LHCN-M2 (cell line): Measurements from ENCODE around the gene NEB. TPM values are rescaled to one million over a fixed set of nuclear protein-coding genes. Genes with fewer than 3 reads are reported as not detected.
"Not testable (repeated sequence)": the region's sequence is repeated elsewhere in the genome, so short reads cannot be mapped to it uniquely, and the experiment has no call there.

Experiments used
- DNase-seq: peaks from one replicate; pipeline ENCODE4 v3.0.0-alpha.2; 2012; ENCODE audit warnings: low read depth
- total RNA-seq: library from RNA; depleted of rRNA; stranded (reverse); fragments of >200 nt; gene quantifications from 2 replicates; pipeline ENCODE4 v1.2.3, GENCODE V29; 2014

The NEB gene
- total RNA-seq, 1 experiment from 2014 or later, result 2.6 TPM

DNA sequence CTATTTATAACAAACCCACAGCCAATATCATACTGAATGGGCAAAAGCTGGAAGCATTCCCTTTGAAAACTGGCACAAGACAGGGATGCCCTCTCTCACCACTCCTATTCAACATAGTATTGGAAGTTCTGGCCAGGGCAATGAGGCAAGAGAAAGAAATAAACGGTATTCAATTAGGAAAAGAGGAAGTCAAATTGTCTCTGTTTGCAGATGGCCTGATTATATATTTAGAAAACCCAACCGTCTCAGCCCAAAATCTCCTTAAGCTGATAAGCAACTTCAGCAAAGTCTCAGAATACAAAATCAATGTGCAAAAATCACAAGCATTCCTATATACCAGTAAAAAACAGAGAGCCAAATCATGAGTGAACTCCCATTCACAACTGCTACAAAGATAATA, 176.4 kb downstream of the NEB start:
- DNase-seq, result not testable (repeated sequence)

DNA sequence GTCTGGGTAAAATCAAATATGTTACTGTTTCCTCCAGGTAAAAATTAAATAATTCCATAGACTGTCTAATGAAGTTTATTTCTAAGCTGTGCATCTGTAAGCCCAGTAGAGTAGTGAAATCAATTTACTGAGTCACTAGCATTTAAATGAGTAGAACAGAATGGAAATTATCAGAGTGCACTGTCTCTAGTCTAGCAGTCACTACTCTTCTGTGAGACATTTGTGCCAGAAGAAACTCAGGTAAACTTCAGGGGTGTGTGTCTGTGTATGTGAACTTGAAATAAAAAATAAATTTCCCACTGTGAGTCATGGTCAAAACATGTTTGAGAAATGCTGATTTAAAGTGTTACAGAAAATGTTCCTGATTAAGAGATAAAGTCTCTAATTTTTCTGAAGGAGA, 178.2 kb downstream of the NEB start:
- DNase-seq, result no peak

DNA sequence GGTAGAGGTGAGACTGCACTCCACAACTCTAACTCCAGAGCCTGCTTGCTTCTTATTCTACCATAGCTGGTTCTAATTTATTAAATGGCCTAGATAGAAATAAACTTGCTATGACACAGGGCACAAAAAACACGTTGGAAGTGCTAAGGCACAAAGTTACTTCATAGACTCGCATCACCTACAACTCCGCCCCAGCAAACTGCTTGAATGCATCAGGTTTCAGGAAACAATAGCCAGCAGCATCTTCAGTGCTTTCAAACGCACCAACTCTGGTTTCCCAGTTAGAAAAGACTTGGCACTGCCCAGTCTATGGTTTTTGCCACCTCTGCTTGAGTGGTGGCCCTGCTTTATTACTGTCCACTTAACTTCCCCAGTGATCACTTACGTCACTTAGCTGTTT, 182.0 kb downstream of the NEB start:
- DNase-seq, result no peak

DNA sequence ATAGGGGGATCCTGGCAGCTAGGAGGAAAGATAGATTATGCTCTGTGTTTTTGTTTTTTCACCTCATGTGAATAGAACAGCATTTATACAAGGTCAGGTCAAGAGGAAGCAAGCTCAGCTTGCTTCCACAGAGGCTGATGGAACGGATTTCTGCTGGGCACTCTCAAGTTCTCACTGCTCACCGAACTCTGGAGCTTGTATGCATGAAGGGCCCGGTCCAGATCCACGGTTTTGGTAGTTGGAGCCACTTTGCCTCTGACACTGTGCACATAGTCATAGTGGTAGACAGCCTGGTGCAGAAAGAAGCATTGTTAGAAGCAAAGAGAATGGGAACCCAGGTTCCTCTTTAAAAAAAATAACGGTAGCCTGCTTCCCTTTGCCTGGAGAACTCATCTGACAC, 182.7 kb downstream of the NEB start:
- DNase-seq, result no peak

DNA sequence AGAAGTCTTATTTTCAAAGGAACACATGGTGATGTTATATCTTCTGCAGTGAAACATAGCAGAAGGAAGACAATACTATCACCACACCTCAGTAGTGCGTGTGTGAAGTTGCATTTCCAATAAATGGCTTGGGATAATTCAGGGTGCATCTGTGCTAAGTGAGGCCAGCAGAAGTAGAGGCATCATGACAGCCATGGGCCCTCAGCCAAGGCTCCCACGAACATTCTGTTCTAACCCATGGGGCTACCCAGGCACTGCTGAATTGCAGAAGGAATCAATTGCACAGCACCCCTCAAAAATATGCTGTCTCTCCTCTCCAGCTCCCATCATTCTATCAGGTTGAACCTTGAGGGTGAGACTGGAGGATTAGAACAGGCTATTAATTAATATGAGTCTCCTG, 185.1 kb downstream of the NEB start:
- DNase-seq, result no peak

DNA sequence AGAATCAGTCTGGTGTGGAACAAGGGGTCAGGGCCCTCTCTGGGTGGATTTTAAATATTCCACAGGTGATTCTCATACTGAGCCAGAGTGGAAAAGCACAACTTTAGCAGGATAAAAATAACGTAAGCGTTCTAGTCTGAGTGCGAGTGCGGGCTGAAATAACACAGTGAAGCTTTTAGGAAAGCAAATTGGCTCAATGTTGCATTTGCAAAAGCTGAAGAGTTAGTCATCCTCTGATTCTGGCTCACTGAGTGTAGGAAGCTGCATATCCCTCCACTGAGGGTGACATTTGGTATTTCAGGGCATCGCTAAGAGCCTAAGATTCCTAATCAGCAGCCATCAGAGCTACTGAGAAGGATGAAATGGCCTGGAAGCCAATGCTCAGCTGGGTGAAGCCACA, 189.8 kb downstream of the NEB start:
- DNase-seq, result no peak

DNA sequence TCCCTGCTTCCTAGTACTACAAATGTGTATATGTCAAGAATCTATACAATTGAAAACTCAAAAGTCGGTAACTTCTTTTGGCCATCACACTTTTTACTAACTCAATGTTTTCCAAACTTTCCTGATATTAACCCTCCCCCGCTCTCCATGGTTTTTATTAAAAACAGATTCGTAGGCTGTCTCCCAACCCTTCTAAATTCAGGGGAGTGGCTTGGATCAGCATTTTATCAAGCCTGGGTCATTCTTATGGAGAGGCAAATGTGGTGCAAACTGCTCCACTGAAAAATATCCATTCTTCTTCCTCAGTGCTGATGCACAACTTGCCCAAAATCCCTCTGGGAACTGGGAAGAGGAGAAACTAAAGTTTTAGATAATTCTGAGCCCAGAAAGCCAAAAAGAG, 190.4 kb downstream of the NEB start:
- no peak for DNase-seq

DNA sequence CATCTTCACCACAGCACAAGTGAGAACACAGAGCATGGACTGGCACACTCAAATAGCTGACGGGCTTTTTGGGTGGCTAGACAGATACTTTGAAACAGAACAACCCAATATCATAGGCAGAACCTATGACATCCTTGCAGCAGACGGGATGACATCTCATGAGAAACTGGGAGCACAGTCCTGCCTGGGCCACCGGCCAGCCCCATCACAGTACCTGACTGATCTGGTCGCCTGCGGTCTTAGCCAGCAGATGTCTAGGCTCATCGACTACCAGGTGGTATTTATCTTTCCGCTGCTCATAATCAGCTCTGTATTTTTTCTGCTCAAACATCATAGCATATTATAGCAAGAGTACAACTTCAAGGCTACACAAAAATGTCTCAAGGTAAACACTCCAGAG, 200.3 kb downstream of the NEB start:
- DNase-seq, result no peak

DNA sequence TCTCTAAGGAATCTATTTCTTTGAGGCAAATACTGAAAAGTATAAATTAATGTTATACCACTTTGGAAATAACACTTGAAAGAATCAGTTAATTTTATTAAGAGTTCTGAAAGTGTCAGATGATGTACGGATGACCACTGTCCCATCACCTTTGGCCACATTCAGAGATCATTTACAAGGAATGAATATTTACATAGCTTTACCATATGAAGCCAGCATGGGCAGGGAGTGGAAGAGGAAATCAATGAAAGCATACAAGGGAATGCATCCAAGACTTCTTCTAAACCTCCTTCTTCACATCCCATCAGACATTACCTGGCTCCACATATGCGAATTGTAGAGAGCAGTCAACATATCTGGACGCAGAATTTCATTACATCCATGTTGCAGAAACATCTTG, 201.1 kb downstream of the NEB start:
- DNase-seq, result no peak

DNA sequence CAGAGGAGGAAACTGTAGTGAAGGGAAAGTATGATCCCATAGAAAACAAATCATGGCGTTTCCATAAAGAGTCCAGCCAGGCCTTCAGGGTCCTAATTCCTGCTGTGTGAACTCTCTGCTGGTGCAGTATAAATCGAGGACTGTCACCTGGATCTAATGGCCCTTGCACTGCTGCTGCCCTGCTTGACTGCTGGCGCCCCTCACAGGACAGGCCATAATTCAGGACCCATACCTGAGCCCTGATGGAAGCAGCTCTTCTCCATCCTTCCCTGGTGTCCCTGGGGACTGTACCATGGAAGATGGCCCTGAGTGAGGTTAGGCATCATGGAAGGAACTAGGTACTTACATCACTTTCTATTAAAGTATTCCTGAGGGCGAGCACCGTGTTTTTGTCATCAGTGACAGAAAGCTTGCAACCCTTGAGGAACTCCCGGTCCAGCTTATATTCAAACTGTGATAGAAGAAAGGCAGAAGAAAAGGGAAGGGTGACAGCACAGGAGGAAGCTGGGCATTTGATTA, 207.6 kb downstream of the NEB start:
- no peak for DNase-seq

DNA sequence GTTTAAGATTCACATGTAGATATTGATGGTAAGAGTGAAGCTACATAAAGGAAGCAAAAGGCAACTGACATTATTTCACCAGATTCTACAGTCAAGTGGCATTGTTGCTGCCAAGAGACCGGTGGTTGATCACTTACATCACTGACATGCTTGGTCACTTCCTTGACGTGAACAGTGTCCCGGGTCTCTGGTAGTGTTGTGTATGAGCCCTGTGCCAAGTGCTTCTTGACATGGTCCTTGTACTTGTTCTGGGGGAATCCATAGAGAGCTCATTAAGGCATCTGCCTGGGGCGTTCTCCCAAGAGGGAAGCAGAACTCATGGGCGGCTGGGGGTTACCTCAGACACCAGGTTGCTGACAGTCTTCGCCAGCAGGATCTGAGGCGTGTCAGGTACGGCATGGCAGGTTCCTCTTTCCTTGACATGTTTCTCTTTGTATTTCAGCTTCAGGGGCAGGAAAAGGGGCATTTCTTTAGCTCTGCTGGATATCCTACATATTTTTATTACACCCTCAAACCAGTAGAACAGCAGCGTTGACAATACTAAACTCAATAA, 208.4 kb downstream of the NEB start:
- no peak for DNase-seq

DNA sequence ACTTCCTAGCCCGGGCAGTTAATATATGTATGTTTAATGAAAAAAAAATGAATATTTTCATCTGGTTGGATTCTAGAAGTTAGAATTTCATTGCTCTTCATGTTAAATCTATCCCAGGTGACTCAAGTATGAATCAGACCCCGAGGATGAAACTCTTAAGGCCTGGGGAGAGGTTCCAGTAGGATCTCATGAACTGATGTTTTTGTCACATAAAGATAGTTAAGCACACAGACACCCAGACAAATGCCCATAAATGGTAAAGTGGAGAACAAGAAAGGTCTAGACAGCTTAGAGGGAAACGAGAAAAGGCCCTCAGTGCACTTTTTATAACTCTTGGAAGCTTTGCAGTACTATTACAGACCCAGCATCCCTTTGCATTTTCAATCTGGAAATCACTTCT, 210.4 kb downstream of the NEB start:
- peak; percentile 36 for DNase-seq

DNA sequence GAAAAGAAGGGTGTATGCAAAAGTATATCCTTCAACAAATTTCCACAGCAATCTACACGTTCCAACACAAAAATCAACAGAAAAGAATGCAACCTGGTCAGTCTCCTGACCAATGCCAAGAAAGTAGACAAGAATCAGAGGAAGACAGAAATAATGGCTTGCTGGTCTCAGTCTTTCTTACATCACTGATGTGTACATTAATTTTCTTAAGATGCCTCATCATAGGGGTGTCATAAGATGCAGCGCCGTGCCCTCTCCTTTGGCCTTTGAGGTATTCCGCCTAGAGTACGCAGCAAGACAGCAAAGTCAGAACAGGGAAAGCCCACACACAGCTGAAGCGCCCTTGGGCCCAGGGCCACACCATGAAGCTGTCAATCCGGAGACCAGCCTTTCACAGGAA, 211.7 kb downstream of the NEB start:
- DNase-seq, result no peak

DNA sequence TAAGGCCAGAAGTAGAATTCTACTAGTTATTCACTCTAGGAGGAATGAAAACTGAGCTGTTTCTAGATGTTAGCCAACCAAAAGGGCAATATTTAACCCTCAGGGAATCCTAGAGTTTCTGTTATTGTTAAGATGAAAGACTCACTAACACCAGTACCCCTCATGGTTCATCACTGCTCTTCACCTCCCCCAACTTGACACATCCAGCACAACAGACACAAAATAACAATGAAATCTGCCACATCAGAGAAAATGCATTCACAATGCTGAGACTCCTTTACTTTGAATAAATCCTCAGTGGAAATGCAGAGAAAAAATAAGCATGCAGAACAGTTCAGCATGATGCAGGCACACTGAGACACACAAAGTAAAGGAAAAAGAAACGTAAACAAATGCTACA, 213.3 kb downstream of the NEB start:
- no peak for DNase-seq

DNA sequence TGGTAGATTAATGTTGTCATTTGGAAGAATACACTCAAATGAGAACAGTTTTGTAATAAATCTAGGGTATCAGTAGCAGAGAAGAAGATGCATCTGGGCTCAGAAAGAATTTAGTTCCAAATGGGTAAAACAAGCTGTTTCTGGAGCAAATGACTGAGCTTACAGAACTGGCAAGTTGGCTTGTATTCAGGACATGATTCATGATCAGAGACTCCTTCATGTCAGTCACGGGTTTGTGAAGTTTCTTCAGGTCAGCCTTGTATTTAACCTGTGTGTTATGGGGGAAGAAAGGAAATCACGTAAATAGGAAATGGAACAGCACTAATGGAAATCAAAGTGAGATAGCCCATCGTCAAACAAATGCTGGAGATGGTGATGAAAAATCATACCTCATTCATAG, 215.5 kb downstream of the NEB start:
- DNase-seq, result peak; percentile 26

DNA sequence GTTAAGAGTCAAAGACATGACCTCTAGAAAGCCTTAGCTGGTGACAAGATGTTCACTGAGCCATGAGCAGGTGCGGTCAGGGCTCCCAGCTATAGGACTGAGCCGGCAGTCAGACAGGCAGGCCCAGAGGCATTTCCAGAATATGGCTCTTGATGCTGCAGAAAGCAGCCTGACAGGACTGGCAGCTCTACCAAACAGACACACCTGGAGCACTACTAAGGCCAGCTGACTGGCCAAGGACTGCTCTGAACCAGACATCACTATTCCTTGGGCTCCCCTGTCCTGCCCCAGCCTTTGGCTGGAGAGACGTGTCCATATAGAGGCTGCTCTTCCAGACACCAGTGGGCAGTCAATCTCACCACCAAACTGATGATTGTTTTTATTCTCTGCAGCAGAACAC, 225.8 kb downstream of the NEB start:
- no peak for DNase-seq

DNA sequence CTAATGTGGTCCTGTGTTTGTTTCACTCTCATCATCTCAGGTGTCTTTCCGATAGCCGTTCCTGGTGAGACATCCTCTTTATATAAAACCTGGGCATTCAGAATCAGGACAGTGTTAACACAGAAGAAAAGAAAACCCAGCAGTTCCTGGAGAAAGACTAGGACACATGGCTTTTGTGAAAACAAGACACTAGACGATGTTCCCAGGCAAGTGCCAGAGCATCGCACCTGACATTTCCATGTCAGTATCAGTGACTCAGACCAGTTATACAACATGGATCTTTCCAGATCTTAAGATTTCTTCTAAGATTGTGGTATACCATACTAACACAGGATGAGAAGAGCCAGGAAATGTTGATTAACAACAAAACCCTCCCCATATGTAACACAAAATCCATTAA, 228.1 kb downstream of the NEB start:
- no peak for DNase-seq

DNA sequence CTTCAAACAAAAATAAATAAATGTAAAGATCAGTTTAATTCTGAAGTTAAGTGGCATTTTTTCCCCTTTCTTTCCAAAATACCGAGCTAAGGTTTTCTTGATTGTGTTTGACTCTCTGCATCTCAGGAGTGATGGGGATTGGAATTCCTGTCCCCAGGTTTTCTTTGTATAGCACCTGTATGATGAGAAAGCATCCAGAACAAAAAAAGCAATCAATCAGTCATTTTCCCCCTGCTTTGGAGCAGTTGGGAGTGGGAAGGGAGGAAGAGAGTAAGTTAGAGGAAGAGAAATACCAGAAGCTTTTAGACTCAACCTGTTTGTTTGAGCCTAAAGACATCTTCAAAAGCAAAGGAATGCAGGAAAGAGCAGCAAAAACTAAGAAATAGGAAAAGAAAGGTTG, 236.1 kb downstream of the NEB start:
- DNase-seq, result no peak

DNA sequence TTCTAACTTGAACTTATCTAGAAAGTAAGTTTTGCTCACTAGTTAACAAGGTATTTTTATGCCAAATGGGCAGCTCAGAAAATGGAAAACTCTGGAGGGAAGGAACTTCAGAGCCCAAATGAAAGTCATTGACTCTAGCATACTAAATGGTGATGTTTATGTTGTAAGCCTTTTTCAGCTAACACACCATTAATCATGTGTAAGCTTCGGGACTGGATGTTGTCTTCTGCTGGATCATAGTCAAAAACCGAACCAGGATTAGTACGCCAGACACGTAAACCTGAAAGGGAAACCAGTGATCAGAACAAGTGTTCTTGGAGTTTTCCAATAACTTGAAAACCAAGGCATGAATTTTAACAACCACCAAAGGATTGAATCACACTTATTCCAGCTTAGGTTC, 242.8 kb downstream of the NEB start:
- DNase-seq, result no peak

DNA sequence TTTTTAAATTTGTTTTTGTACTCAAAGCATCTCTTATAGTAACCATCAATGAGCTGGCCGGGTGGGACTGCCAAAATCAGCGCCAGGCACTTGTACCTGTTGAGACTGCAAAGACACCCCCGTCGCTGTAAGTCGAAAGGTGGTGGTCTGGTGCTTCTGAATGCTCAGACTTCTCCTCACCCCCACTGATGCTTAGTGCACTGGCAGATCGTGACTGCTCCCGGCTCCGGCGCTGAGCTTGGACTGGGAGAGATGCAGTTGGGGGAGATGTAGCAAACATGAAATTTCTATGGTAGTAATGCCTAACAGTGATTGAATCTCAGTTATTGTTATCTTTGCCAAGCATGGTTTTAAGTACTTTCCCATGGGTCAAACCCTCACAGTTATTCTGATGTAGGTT, 244.0 kb downstream of the NEB start:
- no peak for DNase-seq

DNA sequence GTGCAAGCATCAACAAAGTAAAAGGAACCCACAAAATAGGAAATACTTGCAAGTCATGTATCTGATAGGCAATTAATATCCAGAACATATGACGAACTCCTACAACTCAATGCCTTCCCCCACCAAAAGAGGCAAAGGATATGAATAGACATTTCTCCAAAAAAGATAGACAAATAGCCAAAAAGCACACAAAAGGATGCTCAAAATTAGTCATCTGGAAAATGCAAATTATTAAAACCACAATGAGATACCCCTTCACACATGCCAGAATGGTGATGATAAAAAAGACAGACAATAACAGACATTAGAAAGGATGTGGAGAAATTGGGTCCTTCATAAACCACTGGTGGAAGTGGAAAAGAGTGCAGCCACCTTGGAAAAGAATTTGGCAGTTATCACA, 248.2 kb downstream of the NEB start:
- DNase-seq, result no peak

DNA sequence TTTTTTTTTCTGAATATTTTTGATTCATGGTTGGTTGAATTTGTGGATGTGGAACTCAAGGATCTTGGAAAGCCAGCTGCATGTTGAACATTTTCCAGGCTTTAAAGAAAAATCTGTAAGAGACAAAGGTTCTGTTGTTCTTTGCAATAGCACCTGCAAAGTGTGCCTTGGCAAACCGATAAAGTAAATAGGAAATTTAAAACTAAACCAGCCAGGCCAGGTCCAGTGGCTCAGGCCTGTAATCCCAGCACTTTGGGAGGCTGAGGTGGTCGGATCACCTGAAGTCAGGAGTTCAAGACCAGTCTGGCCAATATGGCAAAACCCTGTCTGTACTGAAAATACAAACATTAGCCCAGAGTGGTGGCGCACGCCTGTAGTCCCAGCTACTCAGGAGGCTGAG, 250.2 kb downstream of the NEB start:
- no peak for DNase-seq

DNA sequence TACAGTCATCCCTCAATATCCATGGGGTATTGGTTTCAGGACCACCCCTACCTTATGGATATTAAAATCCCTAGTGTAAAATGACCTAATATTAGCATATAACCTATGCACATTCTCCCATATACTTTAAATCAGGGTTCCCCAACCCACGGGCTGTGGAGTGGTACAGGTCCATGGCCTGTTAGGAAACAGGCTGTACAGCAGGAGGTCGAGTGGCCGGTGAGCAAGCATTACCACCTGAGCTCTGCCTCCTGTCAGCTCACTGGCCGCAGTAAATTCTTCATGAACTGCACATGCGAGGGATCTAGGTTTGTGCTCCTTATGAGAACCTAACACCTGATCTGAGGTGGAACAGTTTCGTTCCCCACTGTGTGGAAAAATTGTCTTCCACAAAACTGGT, 250.7 kb downstream of the NEB start:
- DNase-seq, result no peak

DNA sequence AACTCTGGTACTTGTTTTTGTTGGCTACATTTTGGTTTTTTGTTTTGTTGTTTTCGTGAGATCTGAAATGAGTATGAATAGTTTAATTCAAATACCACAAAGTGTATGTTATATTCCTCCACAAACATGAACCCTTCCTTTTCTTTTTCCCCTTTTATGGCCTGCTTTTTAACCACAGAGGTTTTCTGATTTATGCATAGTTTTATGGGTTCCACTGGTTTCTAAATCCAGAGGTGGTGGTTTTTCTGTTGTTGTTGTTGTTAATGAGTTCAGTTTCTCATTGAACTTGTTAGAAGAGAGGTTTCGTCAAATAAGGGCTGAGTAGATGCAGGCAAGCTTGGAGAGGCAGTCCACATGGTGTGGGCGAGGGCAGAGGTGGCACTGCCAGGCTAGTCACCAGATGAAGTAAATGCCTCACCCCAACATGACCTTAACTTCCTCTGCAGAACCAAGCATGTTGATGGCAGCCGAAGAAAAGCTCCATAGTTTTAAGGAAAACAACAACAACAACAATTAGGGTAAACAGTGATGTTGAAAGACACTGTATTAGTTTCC, 252.0 kb downstream of the NEB start:
- no peak for DNase-seq
